ES-I3 (cell line): ENCODE measurements around the gene DEFB113.
"Not testable (repeated sequence)": the region's sequence is repeated elsewhere in the genome, so short reads cannot be mapped to it uniquely, and the experiment has no call there.

ENCODE experiments used
- H3K36me3 ChIP-seq: 2 replicates; pipeline ENCODE4 v1.6.1; 2013; ENCODE audit warnings: mild to moderate bottlenecking, low read length, control low read depth, moderate library complexity; ENCODE audit not compliant: insufficient read depth
- H3K4me1 ChIP-seq: 2 replicates; pipeline ENCODE4 v1.6.1; 2013; ENCODE audit warnings: mild to moderate bottlenecking, control low read depth, low read length; ENCODE audit not compliant: insufficient read depth
- H3K9ac ChIP-seq: 2 replicates; pipeline ENCODE4 v1.6.1; 2013; ENCODE audit warnings: low read depth, mild to moderate bottlenecking, low read length, moderate library complexity
- H3K9me3 ChIP-seq: 2 replicates; pipeline ENCODE4 v1.6.1; 2013; ENCODE audit warnings: mild to moderate bottlenecking, low read length, moderate library complexity; ENCODE audit not compliant: control insufficient read depth, insufficient read depth

Gene DEFB113

DNA sequence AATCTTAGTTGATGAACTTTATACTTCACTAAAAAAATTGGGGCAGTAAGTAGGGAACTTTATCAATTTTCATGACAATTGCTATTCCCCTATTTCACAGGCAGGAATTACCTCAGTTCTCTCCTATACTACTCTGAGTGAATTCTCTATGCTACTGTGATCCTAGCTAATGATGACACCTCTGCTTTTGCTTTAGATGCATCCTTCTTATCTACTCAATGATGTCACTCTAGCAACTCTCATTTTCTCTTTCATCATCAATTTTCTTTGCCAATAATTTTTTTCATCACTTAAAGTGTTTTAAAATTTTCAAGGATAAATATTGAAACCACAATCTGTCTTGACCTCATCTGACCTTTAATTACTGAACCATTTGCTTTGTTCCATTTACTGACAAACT, 13.6 kb downstream of the DEFB113 start:
- Histone ChIP-seq H3K4me1 (no peaks in the 10 kb centered on the region), H3K9me3 (no peaks in the 10 kb centered on the region; the same call in 1 of the 2 replicates), H3K9ac (no peak overlapping the region), H3K36me3 (no peaks in the 10 kb centered on the region)

DNA sequence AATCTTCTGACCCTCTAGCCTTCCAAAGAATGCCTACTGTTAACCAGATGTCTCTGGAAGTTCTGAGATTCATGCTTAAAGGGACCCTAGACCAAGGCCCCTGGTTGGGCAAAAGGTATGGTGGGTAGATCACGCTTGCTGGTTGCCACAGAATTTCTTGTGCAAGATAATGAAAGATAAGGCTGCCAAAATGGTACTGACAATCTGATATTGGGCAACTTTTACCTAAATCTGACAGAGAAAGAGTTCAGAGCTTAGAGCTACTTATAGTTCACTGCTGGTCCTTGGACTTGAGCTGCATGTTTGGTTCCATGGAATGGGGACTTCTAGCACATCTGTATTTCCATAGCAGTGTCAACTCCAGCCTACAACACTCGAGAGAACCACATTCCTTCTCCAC, 17.5 kb downstream of the DEFB113 start:
- no peaks in the 10 kb centered on the region for H3K9me3 ChIP-seq
- no peaks in the 10 kb centered on the region for H3K4me1 ChIP-seq
- no peaks in the 10 kb centered on the region for H3K36me3 ChIP-seq
- no peak overlapping the region for H3K9ac ChIP-seq

DNA sequence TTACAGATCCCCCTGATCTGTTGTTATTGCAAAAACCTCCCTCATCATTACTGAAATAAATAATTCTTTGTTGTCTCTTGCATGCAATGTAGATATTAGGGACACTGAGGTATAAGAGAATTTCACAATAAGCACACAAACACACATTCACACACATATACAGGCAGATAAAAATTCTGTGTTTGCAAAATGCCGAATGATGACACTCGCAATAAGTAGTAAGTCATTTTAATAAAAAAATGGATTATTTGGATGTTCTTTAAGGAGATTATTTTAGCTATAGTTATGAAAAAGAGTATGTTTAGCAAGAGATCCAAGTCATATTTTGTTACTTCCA, 19.0 kb downstream of the DEFB113 start:
- Histone ChIP-seq H3K36me3 (no peaks in the 10 kb centered on the region), H3K9ac (peak overlapping the region; percentile 52; the same call in 1 of the 2 replicates), H3K9me3 (no peaks in the 10 kb centered on the region), H3K4me1 (no peaks in the 10 kb centered on the region)

DNA sequence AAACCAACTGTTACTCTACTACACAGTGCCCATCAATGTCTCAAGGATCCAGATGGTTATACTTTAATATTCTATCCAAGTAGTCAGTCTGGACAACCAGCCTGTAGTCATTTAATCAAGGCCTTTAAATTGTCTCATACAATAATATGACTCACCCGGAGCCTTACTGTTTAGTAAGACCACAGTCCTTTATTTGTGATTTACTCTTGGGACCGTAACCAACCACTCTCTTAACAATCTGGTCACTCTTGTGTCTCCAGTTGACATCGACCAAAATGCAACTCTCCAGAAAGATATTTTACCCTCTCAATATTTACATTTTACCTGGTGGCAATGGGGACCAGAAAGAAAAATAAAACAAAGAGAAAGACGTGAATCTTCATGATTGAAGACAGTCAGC, 20.4 kb downstream of the DEFB113 start:
- no peaks in the 10 kb centered on the region for H3K36me3 ChIP-seq
- H3K9ac ChIP-seq: peak overlapping the region; percentile 29; the same call in 1 of the 2 replicates
- peaks cover 6% of the 10 kb centered on the region; the same call in 1 of the 2 replicates for H3K9me3 ChIP-seq
- no peaks in the 10 kb centered on the region for H3K4me1 ChIP-seq

DNA sequence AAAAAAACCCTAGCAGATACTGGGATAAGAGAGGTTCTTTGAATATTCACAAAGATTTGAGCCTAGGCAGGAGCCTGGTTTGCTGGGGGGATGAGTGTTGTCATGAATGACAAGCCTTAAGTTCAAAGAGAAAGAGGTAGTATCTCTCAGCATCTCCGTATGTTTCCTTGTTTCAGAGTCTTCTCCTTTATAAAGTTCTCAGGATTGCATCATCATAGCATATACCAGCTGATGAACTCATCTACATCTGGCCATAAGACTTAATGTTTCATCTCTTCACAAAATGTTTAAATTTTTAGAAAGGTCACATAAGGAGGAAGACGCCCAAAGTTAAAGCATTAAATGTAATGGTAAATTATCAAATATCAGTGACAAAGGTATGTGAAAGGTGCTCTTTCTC, 22.6 kb downstream of the DEFB113 start:
- Histone ChIP-seq H3K36me3 (no peaks in the 10 kb centered on the region), H3K4me1 (no peaks in the 10 kb centered on the region), H3K9me3 (peaks cover 6% of the 10 kb centered on the region; the same call in 1 of the 2 replicates), H3K9ac (no peak overlapping the region)

DNA sequence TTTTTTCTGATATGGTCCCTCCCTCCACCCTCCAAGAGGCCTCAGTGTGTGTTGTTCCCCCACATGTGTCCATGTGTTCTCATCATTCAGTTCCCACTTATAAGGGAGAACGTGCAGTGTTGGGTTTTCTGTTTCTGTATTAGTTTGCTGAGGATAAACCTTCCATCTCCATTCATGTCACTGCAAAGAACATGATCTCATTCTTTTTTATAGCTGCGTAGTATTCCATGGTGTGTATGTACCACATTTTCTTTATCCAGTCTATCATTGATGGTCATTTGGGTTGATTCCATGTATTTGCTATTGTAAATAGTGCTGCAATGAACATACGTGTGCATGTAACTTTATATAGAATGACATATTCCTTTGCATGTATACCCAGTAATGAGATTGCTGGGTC, 25.4 kb downstream of the DEFB113 start:
- H3K9ac ChIP-seq, H3K4me1 ChIP-seq, H3K36me3 ChIP-seq, H3K9me3 ChIP-seq: not testable (repeated sequence)

DNA sequence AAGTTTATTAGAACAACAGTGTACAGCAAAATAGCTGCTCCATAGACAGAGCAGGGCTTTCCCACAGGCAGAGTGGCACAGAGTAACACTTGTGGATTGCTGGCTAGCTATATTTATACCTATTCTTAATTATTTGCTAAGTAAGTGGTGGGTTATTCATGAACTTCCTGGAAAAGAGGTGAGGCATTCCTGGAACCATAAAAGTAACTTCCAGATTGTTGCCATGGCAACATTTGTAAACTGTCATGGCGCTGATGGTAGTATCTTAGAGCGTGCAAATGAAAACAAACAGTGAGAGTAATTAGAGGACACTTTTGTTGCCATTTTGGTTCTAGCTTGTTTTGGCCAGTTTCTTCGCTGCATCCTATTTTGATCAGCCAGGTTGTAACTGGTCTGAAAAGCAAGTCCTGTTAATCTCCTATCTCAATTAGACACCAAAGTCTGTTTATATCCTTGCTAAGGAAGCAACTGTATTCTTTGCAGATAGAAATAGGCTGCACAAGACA, 29.4 kb downstream of the DEFB113 start:
- Histone ChIP-seq H3K4me1 (no peaks in the 10 kb centered on the region), H3K36me3 (no peaks in the 10 kb centered on the region), H3K9me3 (peaks cover 6% of the 10 kb centered on the region; the same call in 1 of the 2 replicates), H3K9ac (no peak overlapping the region)

DNA sequence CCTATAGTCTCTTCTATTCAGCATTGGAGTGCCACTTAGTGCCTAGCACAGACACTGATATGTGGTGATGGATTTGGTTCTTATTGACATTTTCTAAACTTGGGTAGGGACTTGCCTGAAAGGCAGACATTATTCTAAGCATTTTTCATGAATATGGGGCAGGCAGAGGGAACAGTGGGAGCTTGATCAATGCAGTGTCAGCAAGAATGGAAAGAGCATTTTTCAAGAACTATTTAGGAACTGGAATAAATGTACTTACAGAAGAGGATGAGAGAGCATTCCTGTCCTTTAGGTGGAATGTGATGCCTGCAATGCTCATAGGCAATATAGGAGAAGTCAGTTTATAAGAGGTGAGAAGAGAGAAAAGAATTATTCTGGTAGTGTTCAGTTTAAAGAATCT, 31.6 kb downstream of the DEFB113 start:
- no peak overlapping the region for H3K9ac ChIP-seq
- no peaks in the 10 kb centered on the region for H3K9me3 ChIP-seq
- H3K36me3 ChIP-seq: no peaks in the 10 kb centered on the region
- H3K4me1 ChIP-seq: no peaks in the 10 kb centered on the region

DNA sequence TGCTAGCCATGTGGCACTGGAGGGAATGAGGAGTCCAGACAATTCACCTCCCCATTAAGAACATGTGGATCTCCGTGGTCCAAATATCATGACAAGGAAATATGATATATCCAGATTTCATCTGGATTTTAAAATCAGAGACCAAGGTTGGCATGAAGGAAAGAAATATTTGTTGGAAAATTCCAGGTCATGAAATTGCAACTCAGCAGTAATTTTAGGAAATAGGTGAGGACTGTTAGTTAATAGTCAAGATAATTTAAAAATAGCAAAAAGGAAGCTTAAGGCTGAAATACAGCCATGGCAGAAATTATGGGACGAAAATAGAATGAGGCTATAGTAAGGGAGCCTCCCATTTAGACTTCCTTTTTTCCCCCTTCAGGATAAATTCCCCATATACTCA, 32.4 kb downstream of the DEFB113 start:
- Histone ChIP-seq H3K9ac (no peak overlapping the region), H3K4me1 (no peaks in the 10 kb centered on the region), H3K9me3 (no peaks in the 10 kb centered on the region), H3K36me3 (no peaks in the 10 kb centered on the region)

DNA sequence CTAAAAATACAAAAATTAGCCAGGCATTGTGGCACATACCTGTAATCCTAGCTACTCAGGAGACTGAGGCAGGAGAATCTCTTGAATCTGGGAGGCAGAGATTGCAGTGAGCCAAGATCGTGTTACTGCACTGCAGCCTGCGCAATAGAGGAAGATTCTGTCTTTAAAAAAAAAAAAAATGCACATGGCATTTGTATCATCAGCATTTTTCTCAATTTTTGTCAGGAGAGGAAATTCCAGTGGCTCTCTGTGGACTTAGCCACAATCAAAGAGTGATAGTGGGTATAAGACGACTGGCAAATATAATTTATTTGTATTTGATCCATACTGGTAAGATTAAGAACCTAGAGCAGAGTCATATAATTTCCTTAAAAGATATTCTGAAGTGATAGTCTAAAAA, 34.0 kb downstream of the DEFB113 start:
- H3K9me3 ChIP-seq: no peaks in the 10 kb centered on the region
- H3K36me3 ChIP-seq: no peaks in the 10 kb centered on the region
- H3K9ac ChIP-seq: no peak overlapping the region
- H3K4me1 ChIP-seq: no peaks in the 10 kb centered on the region

DNA sequence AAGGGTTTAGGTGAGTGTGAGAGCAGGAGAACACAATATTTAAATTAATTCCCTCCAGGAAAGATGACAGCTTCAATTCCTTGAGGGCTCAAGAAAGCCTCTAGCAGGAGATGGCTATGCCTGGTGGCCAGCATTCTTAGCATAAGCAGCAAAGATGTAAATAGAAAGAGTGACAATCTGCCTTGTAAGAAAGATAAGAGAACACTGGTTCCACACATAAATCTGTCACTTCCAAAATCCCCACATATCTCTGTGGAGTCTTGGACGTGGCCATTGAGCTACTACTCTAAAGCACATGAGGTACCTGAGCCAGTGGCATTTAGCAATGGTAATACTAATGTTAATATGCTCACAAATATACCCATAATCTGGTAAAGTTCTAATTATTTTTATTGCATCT, 34.7 kb downstream of the DEFB113 start:
- Histone ChIP-seq H3K9ac (no peak overlapping the region), H3K36me3 (no peaks in the 10 kb centered on the region), H3K4me1 (no peaks in the 10 kb centered on the region), H3K9me3 (no peaks in the 10 kb centered on the region)

DNA sequence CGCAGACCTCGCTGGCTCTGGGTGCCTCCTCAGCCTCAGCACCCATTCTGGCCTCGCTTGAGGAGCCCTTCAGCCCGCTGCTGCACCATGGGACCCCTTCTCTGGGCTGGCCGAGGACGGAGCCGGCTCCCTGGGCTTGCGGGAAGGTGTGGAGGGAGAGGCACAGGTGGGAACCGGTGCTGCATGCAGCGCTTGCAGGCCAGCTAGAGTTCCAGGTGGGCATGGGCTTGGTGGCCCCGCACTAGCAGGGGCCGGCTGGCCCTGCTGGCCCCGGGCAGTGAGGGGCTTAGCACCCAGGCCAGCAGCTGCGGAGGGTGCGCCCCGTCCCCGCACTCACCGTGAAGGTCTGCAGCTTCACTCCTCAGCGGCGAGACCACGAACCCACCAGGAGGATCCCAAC, 35.9 kb downstream of the DEFB113 start:
- no peaks in the 10 kb centered on the region for H3K4me1 ChIP-seq
- no peaks in the 10 kb centered on the region for H3K9me3 ChIP-seq
- no peak overlapping the region for H3K9ac ChIP-seq
- H3K36me3 ChIP-seq: no peaks in the 10 kb centered on the region

DNA sequence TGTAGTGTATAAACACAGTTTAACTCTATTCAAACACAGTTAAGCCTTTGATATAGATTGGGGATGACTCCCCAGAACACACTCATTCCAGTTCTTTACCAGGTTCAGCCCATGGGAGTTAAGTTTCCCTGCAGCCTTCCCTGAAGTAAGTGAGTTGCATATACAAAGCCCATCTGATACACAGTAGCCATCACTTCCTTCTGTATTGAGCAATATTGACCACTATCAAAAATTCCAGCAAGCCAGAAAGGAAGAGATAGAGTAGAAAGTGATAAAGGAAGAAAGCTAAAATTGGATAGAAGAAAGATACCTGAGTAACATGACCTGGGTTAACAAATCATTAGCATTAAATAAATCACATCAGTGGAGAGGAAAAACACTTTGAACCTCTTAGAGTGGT, 40.1 kb downstream of the DEFB113 start:
- H3K9ac ChIP-seq: no peak overlapping the region
- no peaks in the 10 kb centered on the region for H3K4me1 ChIP-seq
- no peaks in the 10 kb centered on the region for H3K9me3 ChIP-seq
- no peaks in the 10 kb centered on the region for H3K36me3 ChIP-seq

DNA sequence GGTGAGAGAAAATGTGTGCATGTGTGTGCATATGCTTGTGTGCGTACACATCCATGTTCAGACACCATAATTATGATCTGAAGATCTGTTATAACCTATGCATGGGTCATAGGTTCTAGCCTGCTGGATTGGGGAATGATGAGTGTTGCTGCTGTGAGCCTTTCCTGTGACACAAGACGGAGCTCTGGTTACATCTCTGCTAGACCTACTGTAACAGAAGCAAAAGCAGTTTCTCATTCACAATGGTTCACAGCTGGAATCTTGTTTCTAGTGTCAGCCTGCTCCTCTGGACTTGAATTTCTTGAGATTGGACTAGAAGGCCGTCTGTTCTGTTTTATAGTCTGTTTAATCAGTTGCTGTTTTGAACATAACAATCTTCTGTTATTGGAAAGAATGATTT, 45.6 kb downstream of the DEFB113 start:
- Histone ChIP-seq H3K9ac (no peak overlapping the region), H3K9me3 (no peaks in the 10 kb centered on the region), H3K4me1 (no peaks in the 10 kb centered on the region), H3K36me3 (no peaks in the 10 kb centered on the region)

DNA sequence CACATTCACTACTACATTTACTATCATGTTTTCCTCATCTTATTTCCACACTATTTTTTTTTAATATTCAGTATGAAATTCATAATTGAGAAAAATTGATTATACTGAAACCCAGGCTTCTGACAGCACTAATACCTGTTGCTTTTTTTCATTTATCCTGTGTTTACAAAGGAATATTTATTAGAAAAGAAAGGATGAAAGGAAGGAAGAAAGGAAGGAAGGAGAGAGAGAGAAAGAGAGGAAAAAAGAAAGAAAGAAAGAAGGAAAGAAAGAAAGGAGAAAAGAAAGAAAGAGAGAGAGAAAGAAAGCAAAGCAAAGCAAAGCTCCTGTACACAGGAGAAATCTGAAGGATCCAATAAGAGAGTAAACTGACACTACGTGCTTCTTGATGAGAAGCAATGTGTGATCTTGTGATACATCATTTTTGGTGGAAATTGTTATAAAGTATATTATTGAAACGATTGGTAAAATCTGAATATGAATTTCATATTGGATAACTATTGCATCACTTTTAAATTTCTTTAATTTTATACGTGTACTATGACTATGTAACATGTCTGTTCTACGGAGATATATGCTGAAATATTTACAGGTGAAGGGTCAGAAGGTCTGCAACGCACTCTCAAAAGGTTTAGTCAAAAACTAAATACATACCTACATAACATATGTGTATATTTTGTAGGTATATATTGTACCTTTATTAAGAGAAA, 49.3 kb downstream of the DEFB113 start:
- H3K36me3 ChIP-seq: no peaks in the 10 kb centered on the region
- H3K9me3 ChIP-seq: no peaks in the 10 kb centered on the region
- H3K4me1 ChIP-seq: peaks cover 9% of the 10 kb centered on the region; the same call in 1 of the 2 replicates
- no peak overlapping the region for H3K9ac ChIP-seq
